SK-N-SH treated with all-trans-retinoic acid at 6 μM for 48 hours (cell line): ENCODE measurements around the gene FUNDC1.

Source experiments
- ARNTL ChIP-seq: fragments of 450-650 bp; formaldehyde crosslinking; IDR thresholded peaks from 2 replicates; pipeline ENCODE4 v1.5.0; 2020; ENCODE audit warnings: low read depth, mild to moderate bottlenecking, moderate library complexity, borderline replicate concordance
- BACH2 ChIP-seq: fragments of 250-450 bp; sonication (Bioruptor Pico); IDR thresholded peaks from 2 replicates; pipeline ENCODE4 v1.9.0; 2021; ENCODE audit warnings: mild to moderate bottlenecking, borderline replicate concordance
- CSDC2 ChIP-seq: fragments of 250-450 bp; sonication (Bioruptor Pico); IDR thresholded peaks from 2 replicates; pipeline ENCODE4 v1.5.0; 2020; ENCODE audit warnings: mild to moderate bottlenecking, moderate library complexity
- PATZ1 ChIP-seq: fragments of 250-450 bp; sonication (Bioruptor Pico); IDR thresholded peaks from 2 replicates; pipeline ENCODE4 v1.8.0; 2020; ENCODE audit warnings: mild to moderate bottlenecking, moderate library complexity, borderline replicate concordance
- POU6F1 ChIP-seq: fragments of 250-450 bp; sonication (Bioruptor Pico); IDR thresholded peaks from 2 replicates; pipeline ENCODE4 v1.8.0; 2021; ENCODE audit warnings: low read depth, mild to moderate bottlenecking, moderate library complexity, borderline replicate concordance
- PPARA ChIP-seq: fragments of 250-450 bp; sonication (Bioruptor Pico); IDR thresholded peaks from 2 replicates; pipeline ENCODE4 v1.5.0; 2020; ENCODE audit warnings: mild to moderate bottlenecking, borderline replicate concordance
- RARB ChIP-seq: fragments of 250-450 bp; sonication (Bioruptor Pico); IDR thresholded peaks from 2 replicates; pipeline ENCODE4 v1.8.0; 2021; ENCODE audit warnings: mild to moderate bottlenecking, moderate library complexity
- ZC3H10 ChIP-seq: fragments of 250-450 bp; sonication (Bioruptor Pico); IDR thresholded peaks from 2 replicates; pipeline ENCODE4 v1.5.1; 2021; ENCODE audit warnings: mild to moderate bottlenecking, moderate library complexity
- ZFP3 ChIP-seq: fragments of 250-450 bp; sonication (Bioruptor Pico); IDR thresholded peaks from 2 replicates; pipeline ENCODE4 v1.5.0; 2020; ENCODE audit warnings: mild to moderate bottlenecking, moderate library complexity
- ZFP30 ChIP-seq: fragments of 450-650 bp; formaldehyde crosslinking; IDR thresholded peaks from 2 replicates; pipeline ENCODE4 v1.5.0; 2022; ENCODE audit warnings: mild to moderate bottlenecking, moderate library complexity
- ZNF70 ChIP-seq: fragments of 450-650 bp; formaldehyde crosslinking; IDR thresholded peaks from 2 replicates; pipeline ENCODE4 v1.5.0; 2020; ENCODE audit warnings: mild to moderate bottlenecking, moderate library complexity
- ZNF8 ChIP-seq: fragments of 450-650 bp; formaldehyde crosslinking; IDR thresholded peaks from 2 replicates; pipeline ENCODE4 v1.5.0; 2020; ENCODE audit warnings: mild to moderate bottlenecking, moderate library complexity

- no peak for TF ChIP-seq ZFP3 (CRISPR knock-in tag)
- TF ChIP-seq ZNF70 (CRISPR knock-in tag), result no peak
- TF ChIP-seq ZFP30 (CRISPR knock-in tag), result no peak
- no peak for TF ChIP-seq POU6F1 (CRISPR knock-in tag)
- no peak for TF ChIP-seq PATZ1 (CRISPR knock-in tag)
- no peak for TF ChIP-seq ARNTL (CRISPR knock-in tag)
- no peak for TF ChIP-seq ZC3H10 (CRISPR knock-in tag)
- no peak for TF ChIP-seq BACH2 (CRISPR knock-in tag)
- TF ChIP-seq CSDC2 (CRISPR knock-in tag), result no peak
- no peak for TF ChIP-seq PPARA (CRISPR knock-in tag)
- TF ChIP-seq ZNF8 (CRISPR knock-in tag), result no peak
- TF ChIP-seq RARB (CRISPR knock-in tag), result no peak
These were observed 25.5 kb upstream of the FUNDC1 start for GRCh38 chrX:44568196-44568595.
